PC-3 (cell line): ENCODE measurements around the gene SNHG17.

Experiments
- EZH2 ChIP-seq: fragments of 300-600 bp; sonication (generic); IDR thresholded peaks from one replicate; pipeline ENCODE4 v1.6.1; 2017; ENCODE audit warnings: antibody characterized with exemption, mild to moderate bottlenecking, low read length; ENCODE audit not compliant: unreplicated experiment
- EZH2phosphoT487 ChIP-seq: fragments of 300-600 bp; sonication (generic); IDR thresholded peaks from 2 replicates; pipeline ENCODE4 v1.6.1; 2018; ENCODE audit warnings: mild to moderate bottlenecking, antibody characterized with exemption, low read length, borderline replicate concordance
- TF ChIP-seq, protein P1 (sequence below): fragments of 300-600 bp; sonication (generic); conservative IDR thresholded peaks from 2 replicates; pipeline ENCODE4 v1.5.1; 2017; ENCODE audit warnings: antibody characterized with exemption, low read depth, mild to moderate bottlenecking, low read length

DNA sequence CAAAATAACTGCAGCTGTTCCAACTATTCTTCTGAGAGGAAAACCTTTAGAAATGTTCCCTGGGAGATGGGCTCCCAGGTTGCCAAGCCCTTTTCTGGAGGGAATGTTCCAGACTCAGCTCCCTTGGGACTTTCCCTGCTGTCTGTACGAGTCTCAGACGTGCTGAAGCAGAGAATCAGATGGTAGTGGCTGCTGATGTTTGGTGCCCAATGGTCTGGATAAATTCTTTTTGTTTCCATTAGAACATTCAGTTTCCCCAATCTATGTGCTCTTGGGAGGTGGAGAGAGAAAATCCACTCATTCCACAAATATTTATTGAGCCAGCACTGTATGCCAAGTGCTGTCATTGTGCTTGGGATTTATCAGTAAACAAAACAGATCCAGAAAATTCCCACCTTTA, 40.0 kb downstream of the SNHG17 start:
- TF ChIP-seq, protein P1, sequence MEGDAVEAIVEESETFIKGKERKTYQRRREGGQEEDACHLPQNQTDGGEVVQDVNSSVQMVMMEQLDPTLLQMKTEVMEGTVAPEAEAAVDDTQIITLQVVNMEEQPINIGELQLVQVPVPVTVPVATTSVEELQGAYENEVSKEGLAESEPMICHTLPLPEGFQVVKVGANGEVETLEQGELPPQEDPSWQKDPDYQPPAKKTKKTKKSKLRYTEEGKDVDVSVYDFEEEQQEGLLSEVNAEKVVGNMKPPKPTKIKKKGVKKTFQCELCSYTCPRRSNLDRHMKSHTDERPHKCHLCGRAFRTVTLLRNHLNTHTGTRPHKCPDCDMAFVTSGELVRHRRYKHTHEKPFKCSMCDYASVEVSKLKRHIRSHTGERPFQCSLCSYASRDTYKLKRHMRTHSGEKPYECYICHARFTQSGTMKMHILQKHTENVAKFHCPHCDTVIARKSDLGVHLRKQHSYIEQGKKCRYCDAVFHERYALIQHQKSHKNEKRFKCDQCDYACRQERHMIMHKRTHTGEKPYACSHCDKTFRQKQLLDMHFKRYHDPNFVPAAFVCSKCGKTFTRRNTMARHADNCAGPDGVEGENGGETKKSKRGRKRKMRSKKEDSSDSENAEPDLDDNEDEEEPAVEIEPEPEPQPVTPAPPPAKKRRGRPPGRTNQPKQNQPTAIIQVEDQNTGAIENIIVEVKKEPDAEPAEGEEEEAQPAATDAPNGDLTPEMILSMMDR: no peak
- no peak for TF ChIP-seq EZH2phosphoT487
- no peak for TF ChIP-seq EZH2
